T1000 (cell line): Measurements from ENCODE around the gene DNAJC18.
"Not testable (repeated sequence)": the region's sequence is repeated elsewhere in the genome, so short reads cannot be mapped to it uniquely, and the experiment has no call there.

Source experiments
- DNase-seq: peaks from one replicate; lab custom pipeline; 2025; ENCODE audit warnings: mixed read lengths; lab: John Stamatoyannopoulos, UW

The DNAJC18 gene

DNA sequence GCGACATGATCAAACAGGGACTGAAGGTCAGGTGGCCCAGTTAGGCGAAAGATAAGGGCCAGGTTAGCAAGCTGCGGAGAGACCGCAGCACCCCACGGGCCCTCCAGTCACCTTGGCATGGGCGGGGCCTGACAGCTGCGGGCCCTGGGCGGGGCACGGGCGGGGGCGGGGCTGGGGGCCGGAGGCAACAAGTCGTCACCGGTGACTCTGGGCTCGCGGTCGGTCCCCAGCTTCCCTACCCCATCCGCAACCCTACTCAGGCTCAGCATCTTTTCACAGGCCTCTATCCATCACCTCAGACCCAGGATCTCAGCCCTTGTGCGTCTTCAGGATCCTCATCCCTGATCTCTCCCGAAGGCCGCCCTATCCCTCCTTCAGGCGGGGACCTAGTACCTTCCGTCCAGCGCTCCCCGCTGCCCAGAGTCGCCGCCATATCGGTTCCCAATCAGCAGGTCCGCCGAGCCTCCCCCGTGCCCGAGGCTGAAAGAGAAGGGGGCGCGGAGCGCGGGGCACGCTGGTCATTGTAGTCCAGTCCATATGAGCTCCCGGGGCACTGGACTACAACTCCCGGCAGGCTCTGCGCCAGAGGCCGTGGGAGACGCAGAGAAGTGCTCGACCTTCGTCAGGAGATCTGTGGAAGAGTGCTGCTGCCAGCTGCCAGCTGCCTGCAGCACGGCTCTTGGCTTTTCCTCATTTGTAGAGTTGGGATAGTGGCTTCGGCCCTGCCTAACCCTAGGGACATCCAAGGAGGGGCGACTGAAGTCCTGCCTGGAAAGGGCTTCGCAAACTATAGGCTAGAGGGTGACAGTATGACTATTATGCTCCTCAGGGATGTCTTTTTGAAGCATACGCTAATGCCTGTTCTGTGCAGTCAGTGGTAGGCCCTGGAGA, at the start of gene DNAJC18:
DNAJC18 (minus strand) TSS at position 513 of the 891 bp plus-strand sequence; CDS start at position 433, 80 bp downstream.
- peak; percentile 82 for DNase-seq

DNA sequence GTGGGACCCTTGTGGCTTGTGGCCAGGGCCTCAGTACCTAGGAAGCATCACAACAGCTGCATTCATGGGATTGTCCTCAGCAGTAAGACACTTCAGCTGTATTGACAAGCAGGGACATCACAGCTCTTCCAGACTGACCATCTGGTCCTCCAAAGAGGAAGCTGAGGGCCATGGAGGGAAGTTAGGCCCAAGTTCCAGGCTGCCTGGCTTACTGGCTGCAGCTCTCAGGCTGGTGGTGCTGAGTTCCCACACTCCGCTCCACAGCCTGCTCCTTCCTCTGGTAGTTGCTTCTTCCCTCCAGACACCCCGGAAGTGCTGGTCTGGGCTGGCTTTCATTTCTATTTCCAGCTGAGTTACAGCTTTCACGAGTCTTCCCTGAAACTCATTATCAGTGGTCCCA, 48.9 kb upstream of the DNAJC18 start:
- no peak for DNase-seq

DNA sequence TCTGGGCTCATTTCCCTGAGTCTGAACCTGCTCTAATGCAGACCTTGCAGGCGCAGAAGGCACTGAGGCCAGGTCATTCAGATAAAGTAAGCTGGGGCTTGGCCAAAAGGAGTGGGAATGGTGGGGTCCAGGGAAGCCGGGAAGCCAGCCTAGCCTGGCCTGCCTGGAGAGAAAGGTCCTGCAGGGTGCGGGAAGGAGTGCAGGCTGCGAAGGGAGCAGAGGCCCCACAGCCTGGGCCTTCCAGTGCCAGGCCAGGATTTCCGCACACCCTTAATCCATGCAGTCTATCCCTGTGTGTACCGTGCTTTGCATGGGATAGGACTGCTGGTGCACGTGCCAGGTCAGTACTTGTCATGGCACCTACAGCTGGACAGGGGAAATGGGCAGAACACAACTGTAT, 46.9 kb upstream of the DNAJC18 start:
- no peak for DNase-seq

DNA sequence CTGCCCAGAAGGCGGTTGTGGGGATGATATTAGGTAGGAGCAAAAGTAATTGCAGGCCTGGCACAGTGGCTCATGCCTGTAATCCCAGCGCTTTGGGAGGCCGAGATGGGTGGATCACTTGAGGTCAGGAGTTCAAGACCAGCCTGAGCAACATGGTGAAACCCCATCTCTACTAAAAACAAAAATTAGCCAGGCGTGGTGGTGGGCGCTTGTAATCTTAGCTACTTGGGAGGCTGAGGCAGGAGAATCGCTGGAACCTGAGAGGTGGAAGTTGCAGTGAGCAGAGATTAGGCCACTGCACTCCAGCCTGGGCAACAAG, 43.5 kb upstream of the DNAJC18 start:
- DNase-seq: not testable (repeated sequence)

DNA sequence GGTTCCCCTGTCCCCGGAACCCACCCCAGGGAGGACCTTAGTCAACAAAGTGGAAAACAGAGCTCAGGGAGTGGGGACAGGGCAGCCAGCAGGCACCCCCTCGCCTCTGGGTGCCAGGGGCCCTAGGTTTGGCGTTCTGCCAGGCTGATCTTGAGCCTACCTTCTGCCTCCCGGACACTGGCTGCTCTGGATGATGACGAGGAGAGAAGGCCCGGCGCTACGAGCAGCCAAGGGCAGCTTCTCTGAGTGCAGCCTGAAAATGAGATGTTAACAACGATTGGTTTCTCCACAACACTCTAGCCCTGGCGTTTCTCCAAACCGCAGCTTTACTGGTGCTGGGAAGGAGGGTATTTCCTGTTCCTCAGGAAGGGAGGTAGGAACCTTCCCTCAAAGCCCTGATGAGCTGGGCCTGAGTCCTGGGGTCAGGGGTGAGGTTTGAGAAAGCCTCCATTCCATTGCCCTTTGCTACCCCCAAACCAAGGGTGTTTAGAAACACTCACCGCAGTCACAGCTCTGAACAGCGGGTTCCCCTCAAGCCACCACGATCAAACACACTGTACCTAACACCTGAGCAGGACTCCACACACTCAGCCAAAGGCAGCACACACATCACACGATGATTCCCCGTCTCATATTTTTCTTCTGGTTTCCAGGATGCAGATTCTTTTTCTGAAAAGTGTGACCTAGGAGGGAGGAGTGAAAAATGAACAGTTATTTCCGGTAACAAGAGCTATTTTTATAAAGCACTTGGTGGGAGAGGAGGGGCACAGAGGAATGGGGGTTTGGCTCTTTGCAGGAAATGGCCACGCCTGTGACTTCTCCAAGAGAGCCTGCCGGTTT, 42.9 kb upstream of the DNAJC18 start, which contains the start of gene STING1:
STING1 (minus strand) TSS at position 709 of the 840 bp plus-strand sequence. CDS start 1,054 bp downstream, outside the sequence.
- DNase-seq: peak; percentile 70

DNA sequence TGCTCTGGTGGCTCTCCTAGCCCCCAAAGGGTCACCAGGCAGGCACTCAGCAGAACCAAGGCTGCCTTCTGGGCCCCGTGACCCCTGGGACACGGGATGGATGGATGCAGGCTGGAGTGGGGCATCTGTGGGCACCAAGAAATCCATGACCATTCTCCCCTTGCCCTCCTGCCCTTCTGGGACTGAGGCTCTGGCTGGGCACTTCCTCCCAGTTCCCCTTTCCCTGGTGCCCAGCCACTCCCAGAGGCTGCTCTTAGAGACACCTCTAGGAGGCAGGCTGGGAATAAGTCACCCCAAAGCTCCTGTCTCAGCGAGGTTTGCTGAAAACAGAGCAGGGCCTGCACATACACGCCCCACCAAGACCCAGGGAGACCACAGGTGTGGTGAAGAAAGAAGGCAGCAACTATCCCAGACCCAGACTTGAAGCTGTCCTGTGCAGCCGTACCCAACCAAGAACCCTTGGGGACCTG, 42.3 kb upstream of the DNAJC18 start:
- no peak for DNase-seq

DNA sequence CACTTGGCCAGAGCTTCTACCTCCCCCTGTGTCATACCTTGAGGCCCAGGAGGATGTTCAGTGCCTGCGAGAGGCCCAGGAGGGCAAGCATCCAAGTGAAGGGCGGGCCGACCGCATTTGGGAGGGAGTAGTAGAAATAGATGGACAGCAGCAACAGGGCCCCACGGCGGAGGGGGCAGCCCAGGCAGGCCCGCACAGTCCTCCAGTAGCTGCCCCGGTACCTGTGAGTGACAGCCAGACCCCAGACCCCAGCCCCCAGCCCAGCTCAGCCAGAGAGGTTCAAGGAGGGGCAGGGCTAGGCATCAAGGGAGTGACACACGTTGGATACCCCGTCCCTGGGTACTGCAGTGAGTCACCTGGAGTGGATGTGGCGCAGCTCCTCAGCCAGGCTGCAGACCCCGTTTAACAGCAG, 41.8 kb upstream of the DNAJC18 start:
- no peak for DNase-seq

DNA sequence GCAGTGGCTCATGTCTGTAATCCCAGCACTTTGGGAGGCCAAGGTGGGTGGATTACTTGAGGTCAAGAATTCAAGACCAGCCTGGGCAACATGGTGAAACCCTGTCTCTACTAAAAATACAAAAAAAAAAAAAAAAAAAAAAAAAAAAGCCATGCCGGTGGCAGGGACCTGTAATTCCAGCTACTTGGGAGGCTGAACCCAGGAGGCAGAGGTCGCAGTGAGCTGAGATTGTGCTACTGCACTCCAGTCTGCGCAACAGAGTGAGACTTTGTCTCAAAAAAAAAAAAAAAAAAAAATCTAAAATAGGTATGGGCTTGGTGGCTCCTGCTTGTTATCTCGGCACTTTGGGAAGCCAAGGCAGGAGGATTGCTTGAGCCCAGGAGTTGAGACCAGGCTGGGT, 40.4 kb upstream of the DNAJC18 start:
- not testable (repeated sequence) for DNase-seq

DNA sequence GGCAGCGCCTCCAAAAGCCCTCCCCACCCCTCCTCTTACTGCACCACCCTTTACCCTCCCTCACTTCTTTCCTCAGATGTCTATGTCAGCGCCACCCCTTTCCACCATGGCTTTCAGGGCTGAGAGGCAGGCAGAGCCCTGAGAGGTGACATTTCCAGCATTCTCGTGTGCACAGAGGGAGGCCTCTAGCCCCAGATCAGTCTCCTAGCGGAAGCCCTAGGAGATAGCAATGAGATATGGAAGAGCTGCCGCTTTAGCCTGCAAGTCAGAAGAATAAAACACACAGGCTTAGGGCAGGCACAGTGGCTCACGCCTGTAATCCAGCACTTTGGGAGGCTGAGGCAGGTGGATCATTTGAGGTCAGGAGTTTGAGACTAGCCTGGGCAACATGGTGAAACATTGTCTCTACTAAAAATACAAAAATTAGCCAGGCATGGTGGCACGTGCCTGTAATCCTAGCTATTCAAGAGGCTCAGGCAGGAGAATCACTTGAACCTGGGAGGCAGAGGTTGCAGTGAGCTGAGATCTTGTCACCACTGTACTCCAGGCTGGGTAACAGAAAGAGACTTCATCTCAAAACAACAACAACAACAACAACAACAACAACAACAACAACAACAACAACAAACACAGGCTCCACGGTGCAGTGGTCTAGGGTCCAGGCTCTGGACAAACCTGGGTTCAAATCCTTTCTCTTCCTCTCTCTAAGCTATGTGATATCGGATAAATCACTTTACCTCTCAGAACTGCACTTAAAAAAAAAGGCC, 39.5 kb upstream of the DNAJC18 start:
- DNase-seq: not testable (repeated sequence)

DNA sequence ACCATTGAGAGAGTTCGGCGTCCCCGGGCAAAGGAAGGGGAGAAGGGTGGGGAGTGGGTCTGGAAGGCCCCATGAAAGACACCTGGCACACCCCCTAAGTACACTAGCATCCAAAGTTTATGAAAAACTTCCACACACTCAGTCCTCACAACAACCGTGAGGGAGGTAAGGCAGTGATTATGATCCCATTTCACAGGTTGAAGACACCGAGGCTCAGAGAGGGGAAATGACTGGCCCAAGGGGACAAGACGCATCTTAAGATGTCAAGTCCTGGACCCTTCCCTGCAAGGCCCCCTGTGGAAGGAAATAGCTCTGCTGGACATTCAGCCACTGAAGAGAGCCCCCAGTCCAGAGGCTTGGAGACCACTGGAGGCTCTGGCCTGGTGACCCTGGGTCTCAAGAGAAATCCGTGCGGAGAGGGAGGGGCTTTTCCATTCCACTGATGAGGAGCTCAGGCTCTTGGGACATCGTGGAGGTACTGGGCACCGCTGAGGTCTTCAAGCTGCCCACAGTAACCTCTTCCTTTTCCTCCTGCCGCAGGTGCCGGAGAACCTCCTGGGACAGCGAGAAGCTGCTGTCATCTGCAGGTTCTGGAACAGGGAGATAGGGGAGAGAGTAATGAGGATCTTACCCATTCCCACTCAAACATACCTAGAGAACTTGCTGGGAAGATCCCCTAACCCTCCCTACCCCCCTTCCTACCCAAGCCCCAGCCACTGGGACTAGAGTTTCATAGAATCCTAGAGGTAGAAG, 36.7 kb upstream of the DNAJC18 start:
- no peak for DNase-seq

DNA sequence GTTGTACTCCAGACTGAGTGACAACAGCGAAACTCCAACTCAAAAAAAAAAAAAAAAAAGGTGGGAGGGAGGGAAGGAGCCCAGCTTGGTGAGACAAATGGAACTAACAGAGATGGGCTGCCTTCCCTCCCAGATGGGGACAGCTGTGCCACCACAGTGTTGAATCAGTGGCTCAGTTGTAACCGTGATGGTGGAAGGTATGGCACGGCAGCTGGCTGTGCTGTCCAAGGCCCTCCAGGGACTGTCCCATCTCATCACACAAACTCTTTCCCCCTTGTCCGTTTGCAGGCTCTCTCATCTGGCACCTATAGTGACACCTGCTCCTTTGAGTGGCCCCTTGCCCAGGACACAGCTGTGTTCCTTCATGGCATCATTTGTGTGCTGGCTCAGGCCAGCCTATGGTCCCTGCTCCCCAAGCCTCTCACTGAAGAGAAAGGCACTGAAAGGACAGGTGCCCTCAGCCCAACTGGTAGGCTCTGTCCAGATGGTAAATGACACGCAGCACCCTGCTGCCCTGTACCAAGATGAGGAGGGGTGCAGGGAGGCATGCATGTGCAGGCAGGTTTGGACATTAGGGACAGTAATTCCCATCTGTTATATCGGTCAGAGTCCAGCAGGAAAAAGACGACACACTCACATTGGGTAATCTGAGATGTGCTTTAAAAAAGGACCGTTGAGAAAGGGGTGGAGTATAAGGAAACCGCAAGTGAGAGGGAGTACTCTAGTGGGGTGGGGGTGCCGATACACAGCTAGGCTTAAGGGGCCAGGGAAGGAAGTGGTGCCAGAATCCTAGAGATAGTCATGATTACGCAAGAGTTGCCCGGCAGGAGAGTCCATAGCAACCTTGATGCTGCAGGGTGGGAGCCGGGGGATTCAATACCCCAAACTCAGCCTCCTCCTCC, 35.8 kb upstream of the DNAJC18 start:
- DNase-seq: no peak

DNA sequence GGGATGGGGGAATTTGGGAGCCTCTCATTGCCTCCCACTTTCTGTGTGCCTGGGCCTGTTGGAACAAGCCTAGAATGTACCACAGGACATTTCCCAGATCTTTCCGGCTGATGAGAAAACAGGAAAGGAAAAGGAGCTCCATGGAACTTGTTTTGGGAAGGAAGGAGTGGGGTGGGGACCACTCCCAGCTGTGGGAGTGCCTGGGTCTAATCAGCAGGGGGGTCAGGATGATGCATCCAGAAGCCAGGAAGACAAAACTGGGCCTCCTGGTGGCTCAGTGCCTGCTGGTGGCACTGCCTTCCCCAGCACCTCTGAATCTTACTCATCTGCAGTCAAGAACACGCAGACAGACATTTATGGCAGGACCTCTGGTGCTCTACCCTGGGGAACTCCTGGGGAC, 34.2 kb upstream of the DNAJC18 start:
- DNase-seq: no peak

DNA sequence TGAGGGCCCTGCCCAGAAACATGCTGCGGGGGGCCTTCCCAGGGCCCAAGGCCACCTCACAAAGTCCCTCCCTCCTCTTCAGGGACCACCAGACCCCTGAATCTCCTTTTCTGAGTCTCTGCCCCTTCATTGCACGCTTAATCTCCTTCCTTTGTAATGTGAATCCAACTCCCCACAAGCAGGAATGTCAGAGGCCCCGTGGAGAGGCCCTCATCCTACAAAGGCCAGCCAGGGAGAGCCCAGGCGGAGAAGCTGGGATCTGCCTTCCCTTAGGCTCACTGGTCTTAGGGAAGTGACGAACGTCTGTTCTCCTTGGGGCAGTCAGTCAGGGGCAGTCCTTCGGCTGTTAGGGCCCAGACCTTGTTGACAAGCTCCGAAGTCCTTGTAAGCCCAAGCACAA, 33.8 kb upstream of the DNAJC18 start:
- DNase-seq: no peak

DNA sequence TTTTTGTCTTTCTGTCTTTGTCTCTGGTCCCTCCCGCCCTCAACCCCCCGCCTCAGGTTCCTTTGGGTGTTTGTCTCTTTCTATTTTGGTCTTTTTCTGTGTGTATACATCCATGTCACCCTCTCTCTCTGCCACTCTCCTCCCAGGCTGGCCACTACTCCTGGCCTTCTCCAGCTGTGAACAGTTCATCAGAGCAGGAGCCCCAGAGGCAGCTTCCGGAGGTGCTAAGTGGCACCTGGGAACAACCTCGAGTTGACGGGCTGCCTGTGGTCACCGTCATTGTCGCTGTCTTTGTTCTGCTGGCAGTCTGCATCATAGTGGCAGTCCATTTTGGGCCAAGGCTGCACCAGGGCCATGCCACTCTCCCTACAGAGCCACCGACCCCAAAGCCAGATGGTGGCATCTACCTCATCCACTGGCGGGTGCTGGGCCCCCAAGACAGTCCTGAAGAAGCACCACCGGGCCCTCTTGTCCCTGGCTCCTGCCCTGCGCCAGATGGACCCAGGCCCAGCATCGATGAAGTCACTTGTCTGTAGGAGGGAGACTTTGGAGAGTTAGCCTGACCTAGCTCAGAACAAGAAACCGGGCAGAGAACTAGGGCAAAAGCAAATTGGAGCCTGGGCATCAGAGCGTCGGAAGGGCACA, 33.2 kb upstream of the DNAJC18 start:
- DNase-seq: no peak

DNA sequence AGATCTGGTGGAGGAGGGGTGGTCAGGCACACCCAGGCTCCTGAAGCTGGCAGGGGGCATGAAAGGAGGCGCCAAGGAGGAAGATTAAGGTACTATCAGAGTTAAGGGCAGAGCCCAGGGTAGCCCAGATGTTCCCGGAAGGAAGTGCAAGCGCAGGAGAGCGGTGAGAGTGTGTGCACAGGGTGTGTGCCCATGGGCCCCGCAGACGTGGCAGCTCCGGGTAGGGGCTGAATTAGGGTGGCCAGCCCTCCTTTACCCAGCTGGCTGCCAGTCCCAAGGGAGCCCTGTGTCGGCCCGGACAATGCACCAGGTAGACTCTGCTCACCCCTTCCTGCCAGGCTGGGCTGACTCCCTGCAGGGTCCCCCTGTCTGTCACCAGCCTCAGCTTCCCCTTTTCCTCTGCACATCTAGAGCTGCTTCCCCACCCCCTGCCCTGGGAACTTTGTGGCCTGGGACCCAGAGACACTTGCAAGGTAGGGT, 31.5 kb upstream of the DNAJC18 start, which contains the start of gene SMIM33:
SMIM33 (plus strand) TSS at position 184 of the 480 bp plus-strand sequence; CDS start at position 302, 118 bp downstream.
- no peak for DNase-seq

DNA sequence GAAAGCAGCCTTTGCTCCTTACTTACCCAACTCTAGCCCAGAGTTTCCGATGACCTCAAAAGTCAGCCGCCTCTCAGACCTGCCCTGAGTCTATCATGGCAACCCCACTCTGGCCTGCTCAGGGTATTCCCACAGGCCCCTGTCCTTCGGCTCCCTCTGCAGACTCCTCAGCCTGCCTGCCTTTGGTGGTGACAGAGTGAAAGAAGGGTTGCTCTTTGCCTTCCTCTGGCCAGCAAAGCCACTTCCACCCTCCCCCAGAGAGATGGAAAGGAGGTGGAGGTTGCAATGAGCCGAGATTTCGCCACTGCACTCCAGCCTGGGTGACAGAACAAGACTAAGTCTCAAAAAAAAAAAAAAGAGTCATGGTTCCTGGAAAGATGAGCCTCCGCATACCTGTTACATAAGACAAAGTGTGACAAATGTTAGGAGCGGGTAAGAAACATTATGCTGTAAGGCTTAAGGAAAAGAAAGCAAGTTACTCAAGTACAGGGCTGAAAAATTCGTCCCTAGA, 29.2 kb upstream of the DNAJC18 start:
- DNase-seq: no peak

DNA sequence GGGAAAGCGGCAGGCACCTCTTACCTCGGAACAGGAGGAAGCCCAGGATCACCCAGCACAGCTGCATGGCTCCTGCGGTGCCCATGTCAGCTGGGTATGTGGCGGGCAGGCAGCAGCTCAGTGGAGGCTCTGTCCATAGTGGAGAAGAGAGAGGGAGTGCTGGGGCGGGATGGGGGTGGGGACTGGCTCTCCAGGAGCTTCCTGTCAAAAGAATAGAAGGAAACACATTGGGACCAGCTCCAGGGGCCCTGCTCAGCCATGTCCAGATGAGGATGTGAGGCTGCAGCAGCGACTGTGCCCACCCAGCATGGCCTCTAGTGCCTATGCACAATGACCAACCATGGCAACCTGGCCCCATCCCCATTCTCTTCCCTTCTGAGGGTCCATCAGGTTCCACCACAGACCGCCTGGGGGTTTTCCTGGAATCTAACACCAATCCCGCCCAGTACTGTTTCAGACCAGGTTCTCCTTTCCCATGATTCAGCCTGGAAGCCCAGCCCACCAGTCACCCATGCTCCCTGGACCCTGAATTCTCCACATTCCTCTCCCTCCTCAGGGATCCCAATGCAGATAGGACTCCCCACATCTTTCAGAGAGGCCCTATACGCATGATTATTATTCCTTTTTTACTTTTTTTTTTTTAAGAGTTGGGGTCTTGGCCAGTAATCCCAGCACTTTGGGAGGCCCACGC, 23.4 kb upstream of the DNAJC18 start, which contains the start of gene ECSCR:
ECSCR (minus strand) TSS at position 158 of the 691 bp plus-strand sequence; CDS start at position 85, 73 bp downstream.
- DNase-seq: no peak

DNA sequence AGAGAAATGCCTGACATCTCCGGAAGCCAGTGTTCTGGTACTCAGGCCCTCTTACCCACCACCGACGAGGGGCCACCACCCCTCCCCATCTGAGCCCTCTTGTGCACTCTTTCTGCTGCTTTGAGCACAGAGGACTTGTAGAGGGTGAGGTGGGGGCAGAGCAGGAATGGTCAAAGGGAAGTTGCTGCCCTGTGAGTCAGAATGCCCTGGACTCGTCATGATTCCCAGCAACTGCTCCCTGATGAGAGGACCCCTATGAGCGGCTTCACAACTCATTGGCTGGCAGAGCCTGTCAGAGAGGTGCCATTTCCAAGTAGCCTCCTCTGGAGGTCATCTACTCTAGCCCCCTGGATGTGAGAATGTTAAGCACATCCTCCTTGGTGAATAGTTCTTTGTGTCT, 22.4 kb upstream of the DNAJC18 start:
- no peak for DNase-seq
